22Rv1 (cell line): Measurements from ENCODE around the gene TMEM244.

ENCODE experiments used
- ZFX ChIP-seq: fragments of 450-650 bp; IDR thresholded peaks from 2 replicates; pipeline ENCODE4 v1.6.1; 2017; ENCODE audit warnings: antibody characterized with exemption, borderline replicate concordance
- TF ChIP-seq, protein P1 (sequence below): fragments of 450-650 bp; IDR thresholded peaks from 2 replicates; pipeline ENCODE4 v1.5.1; 2017; ENCODE audit warnings: mild to moderate bottlenecking

DNA sequence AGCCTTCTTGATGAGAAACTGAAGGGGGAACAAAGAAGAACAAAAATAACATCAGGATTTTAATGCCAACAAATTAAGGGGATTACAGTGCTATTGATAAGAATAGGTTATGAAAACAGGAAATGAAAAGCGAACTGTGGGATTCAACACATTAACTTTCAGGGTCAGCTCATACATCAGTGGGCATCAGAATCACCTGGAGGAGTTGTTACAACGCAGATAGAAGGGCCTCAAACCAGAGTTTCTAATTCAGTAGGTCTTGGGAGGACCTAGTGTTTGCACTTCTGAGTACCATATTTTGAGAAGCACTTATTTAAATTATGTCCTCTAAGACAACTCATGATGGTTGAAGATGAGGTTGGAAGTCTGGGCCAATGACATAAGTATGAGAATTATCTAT, 5.6 kb upstream of the TMEM244 start:
- TF ChIP-seq, protein P1, sequence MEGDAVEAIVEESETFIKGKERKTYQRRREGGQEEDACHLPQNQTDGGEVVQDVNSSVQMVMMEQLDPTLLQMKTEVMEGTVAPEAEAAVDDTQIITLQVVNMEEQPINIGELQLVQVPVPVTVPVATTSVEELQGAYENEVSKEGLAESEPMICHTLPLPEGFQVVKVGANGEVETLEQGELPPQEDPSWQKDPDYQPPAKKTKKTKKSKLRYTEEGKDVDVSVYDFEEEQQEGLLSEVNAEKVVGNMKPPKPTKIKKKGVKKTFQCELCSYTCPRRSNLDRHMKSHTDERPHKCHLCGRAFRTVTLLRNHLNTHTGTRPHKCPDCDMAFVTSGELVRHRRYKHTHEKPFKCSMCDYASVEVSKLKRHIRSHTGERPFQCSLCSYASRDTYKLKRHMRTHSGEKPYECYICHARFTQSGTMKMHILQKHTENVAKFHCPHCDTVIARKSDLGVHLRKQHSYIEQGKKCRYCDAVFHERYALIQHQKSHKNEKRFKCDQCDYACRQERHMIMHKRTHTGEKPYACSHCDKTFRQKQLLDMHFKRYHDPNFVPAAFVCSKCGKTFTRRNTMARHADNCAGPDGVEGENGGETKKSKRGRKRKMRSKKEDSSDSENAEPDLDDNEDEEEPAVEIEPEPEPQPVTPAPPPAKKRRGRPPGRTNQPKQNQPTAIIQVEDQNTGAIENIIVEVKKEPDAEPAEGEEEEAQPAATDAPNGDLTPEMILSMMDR = no peak
- no peak for TF ChIP-seq ZFX
